GM23338 (cell line): ENCODE data around the gene FBRSL1. TPM values are rescaled to one million over a fixed set of nuclear protein-coding genes. Genes with fewer than 3 reads are reported as not detected.

Source experiments
- ATAC-seq: fragments of 200-7000 bp; cut with Tn5 transposase; 3 replicates; pipeline ENCODE4 v1.9.1; 2020
- DNase-seq: peaks from one replicate; pipeline ENCODE4 v3.0.0-alpha.2; 2015; ENCODE audit warnings: low spot score
- H2AFZ ChIP-seq: fragments of 200-600 bp; sonication (generic); 2 replicates; pipeline ENCODE4 v1.8.0; 2016; ENCODE audit warnings: antibody characterized with exemption, mild to moderate bottlenecking, moderate library complexity
- H3F3A ChIP-seq: fragments of 200-600 bp; sonication (generic); replicated peaks from 2 replicates; pipeline ENCODE4 v1.8.0; 2017; ENCODE audit warnings: antibody characterized with exemption, mixed run types, low read depth
- H3K27ac ChIP-seq: fragments of 200-600 bp; sonication (generic); 2 replicates; pipeline ENCODE4 v1.6.1; 2016; ENCODE audit warnings: low read depth
- H3K27me3 ChIP-seq: fragments of 200-600 bp; sonication (generic); 2 replicates; pipeline ENCODE4 v1.8.0; 2016; ENCODE audit warnings: mild to moderate bottlenecking, mixed run types, moderate library complexity; ENCODE audit not compliant: insufficient read depth
- H3K36me3 ChIP-seq: fragments of 200-600 bp; sonication (generic); 2 replicates; pipeline ENCODE4 v1.8.0; 2016; ENCODE audit warnings: mild to moderate bottlenecking; ENCODE audit not compliant: insufficient read depth
- H3K4me1 ChIP-seq: fragments of 200-600 bp; sonication (generic); 2 replicates; pipeline ENCODE4 v1.8.0; 2016; ENCODE audit warnings: mild to moderate bottlenecking, moderate library complexity; ENCODE audit not compliant: insufficient read depth
- H3K4me2 ChIP-seq: fragments of 200-600 bp; sonication (generic); 2 replicates; pipeline ENCODE4 v1.7.1; 2017; ENCODE audit warnings: mixed run types
- H3K4me3 ChIP-seq: fragments of 200-600 bp; sonication (generic); 2 replicates; pipeline ENCODE4 v1.6.1; 2016; ENCODE audit warnings: mixed run types
- H3K79me2 ChIP-seq: fragments of 200-600 bp; sonication (generic); replicated peaks from 2 replicates; pipeline ENCODE4 v1.8.0; 2017; ENCODE audit warnings: mild to moderate bottlenecking; ENCODE audit not compliant: insufficient read depth
- H3K9me2 ChIP-seq: fragments of 200-600 bp; sonication (generic); 2 replicates; pipeline ENCODE4 v1.8.0; 2017; ENCODE audit not compliant: insufficient read depth
- H4K20me1 ChIP-seq: fragments of 200-600 bp; sonication (generic); replicated peaks from 2 replicates; pipeline ENCODE4 v1.8.0; 2017; ENCODE audit warnings: mild to moderate bottlenecking; ENCODE audit not compliant: insufficient read depth
- H3K27ac Mint-ChIP-seq: 2 replicates; pipeline ENCODE4 v1.8.0; 2020; ENCODE audit warnings: inconsistent platforms, mild to moderate bottlenecking, moderate library complexity, mixed read lengths
- H3K27me3 Mint-ChIP-seq: 3 replicates; pipeline ENCODE4 v1.8.0; 2022; ENCODE audit warnings: low read depth, mild to moderate bottlenecking, moderate library complexity, mixed read lengths, inconsistent platforms; ENCODE audit not compliant: insufficient read depth, poor library complexity
- H3K36me3 Mint-ChIP-seq: 3 replicates; pipeline ENCODE4 v1.8.0; 2021; ENCODE audit warnings: low read depth, mild to moderate bottlenecking, inconsistent platforms, moderate library complexity, mixed read lengths
- H3K4me1 Mint-ChIP-seq: 3 replicates; pipeline ENCODE4 v1.8.0; 2020; ENCODE audit warnings: mild to moderate bottlenecking, inconsistent platforms, mixed read lengths
- H3K4me3 Mint-ChIP-seq: 3 replicates; pipeline ENCODE4 v1.8.0; 2021; ENCODE audit warnings: moderate library complexity, mild to moderate bottlenecking, inconsistent platforms, mixed read lengths
- H3K9me3 Mint-ChIP-seq: 3 replicates; pipeline ENCODE4 v1.8.0; 2020; ENCODE audit warnings: moderate library complexity, mild to moderate bottlenecking, inconsistent platforms, mixed read lengths
- CREB1 ChIP-seq: fragments of 250-450 bp; sonication (Bioruptor Pico); IDR thresholded peaks from 2 replicates; pipeline ENCODE4 v1.5.0; 2020; ENCODE audit warnings: low read depth, mild to moderate bottlenecking, moderate library complexity
- EZH2phosphoT487 ChIP-seq: fragments of 200-600 bp; sonication (generic); IDR thresholded peaks from one replicate; pipeline ENCODE4 v1.8.1; 2018; ENCODE audit warnings: antibody characterized with exemption; ENCODE audit not compliant: unreplicated experiment
- JUNB ChIP-seq: IDR thresholded peaks from one replicate; pipeline ENCODE4 v1.6.1; 2016; ENCODE audit warnings: antibody characterized with exemption; ENCODE audit not compliant: unreplicated experiment
- NANOG ChIP-seq: IDR thresholded peaks from 2 replicates; pipeline ENCODE4 v1.6.1; 2016; ENCODE audit warnings: antibody characterized with exemption, borderline replicate concordance
- STAT1 ChIP-seq: IDR thresholded peaks from one replicate; pipeline ENCODE4 v1.6.1; 2016; ENCODE audit warnings: antibody characterized with exemption; ENCODE audit not compliant: unreplicated experiment
- ZNF114 ChIP-seq: fragments of 250-450 bp; sonication (Bioruptor Pico); IDR thresholded peaks from 2 replicates; pipeline ENCODE4 v1.5.0; 2020; ENCODE audit warnings: mild to moderate bottlenecking, moderate library complexity
- ZNF331 ChIP-seq: fragments of 250-450 bp; sonication (Bioruptor Pico); IDR thresholded peaks from 2 replicates; pipeline ENCODE4 v1.5.0; 2020; ENCODE audit warnings: low read depth, mild to moderate bottlenecking, moderate library complexity
- polyA plus RNA-seq: library from polyadenylated mRNA; unstranded; fragments of >200 nt; fragmentation: Nextera tagmentation; extraction: Ambion mirVana; gene quantifications from 2 replicates; pipeline ENCODE4 v1.2.1, GENCODE V29; 2016
- total RNA-seq: library from RNA; depleted of rRNA; stranded (reverse); fragments of >200 nt; shearing (Covaris generic); gene quantifications from 2 replicates; pipeline ENCODE4 v1.2.3, GENCODE V29; 2014
- TF ChIP-seq, protein P1 (sequence below): IDR thresholded peaks from one replicate; pipeline ENCODE4 v1.6.1; 2018; ENCODE audit warnings: antibody characterized with exemption; ENCODE audit not compliant: unreplicated experiment
- TF ChIP-seq, protein P2 (sequence below): fragments of 250-450 bp; sonication (Bioruptor Pico); IDR thresholded peaks from 2 replicates; pipeline ENCODE4 v1.5.0; 2020; ENCODE audit warnings: mild to moderate bottlenecking, moderate library complexity
- TF ChIP-seq, protein P3 (sequence below): IDR thresholded peaks from 2 replicates; pipeline ENCODE4 v1.6.1; 2016; ENCODE audit warnings: antibody characterized with exemption

FBRSL1 gene
- total and polyA plus RNA-seq, 2 experiments from 2014 or later: 37.8 to 89.8 TPM

DNA sequence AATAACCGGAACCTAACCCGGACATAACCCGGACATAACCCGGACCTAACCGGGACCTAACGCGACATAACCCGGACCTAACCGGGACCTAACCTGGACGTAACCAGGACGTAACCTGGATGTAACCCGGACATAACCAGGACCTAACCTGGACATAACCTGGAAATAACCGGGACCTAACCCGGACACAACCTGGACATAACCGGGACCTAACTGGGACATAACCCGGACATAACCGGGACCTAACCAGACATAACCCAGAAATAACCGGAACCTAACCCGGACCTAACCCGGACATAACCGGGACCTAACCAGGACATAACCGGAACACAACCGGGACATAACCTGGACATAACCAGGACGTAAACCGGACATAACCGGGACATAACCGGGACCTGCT lies 6.7 kb upstream of the FBRSL1 start (continued):
- no peak for TF ChIP-seq STAT1
- TF ChIP-seq ZNF114 (CRISPR knock-in tag): no peak
- TF ChIP-seq EZH2phosphoT487: no peak
- TF ChIP-seq, protein P1, sequence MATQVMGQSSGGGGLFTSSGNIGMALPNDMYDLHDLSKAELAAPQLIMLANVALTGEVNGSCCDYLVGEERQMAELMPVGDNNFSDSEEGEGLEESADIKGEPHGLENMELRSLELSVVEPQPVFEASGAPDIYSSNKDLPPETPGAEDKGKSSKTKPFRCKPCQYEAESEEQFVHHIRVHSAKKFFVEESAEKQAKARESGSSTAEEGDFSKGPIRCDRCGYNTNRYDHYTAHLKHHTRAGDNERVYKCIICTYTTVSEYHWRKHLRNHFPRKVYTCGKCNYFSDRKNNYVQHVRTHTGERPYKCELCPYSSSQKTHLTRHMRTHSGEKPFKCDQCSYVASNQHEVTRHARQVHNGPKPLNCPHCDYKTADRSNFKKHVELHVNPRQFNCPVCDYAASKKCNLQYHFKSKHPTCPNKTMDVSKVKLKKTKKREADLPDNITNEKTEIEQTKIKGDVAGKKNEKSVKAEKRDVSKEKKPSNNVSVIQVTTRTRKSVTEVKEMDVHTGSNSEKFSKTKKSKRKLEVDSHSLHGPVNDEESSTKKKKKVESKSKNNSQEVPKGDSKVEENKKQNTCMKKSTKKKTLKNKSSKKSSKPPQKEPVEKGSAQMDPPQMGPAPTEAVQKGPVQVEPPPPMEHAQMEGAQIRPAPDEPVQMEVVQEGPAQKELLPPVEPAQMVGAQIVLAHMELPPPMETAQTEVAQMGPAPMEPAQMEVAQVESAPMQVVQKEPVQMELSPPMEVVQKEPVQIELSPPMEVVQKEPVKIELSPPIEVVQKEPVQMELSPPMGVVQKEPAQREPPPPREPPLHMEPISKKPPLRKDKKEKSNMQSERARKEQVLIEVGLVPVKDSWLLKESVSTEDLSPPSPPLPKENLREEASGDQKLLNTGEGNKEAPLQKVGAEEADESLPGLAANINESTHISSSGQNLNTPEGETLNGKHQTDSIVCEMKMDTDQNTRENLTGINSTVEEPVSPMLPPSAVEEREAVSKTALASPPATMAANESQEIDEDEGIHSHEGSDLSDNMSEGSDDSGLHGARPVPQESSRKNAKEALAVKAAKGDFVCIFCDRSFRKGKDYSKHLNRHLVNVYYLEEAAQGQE: no peak
- TF ChIP-seq CREB1 (CRISPR knock-in tag): no peak
- TF ChIP-seq NANOG: no peak

DNA sequence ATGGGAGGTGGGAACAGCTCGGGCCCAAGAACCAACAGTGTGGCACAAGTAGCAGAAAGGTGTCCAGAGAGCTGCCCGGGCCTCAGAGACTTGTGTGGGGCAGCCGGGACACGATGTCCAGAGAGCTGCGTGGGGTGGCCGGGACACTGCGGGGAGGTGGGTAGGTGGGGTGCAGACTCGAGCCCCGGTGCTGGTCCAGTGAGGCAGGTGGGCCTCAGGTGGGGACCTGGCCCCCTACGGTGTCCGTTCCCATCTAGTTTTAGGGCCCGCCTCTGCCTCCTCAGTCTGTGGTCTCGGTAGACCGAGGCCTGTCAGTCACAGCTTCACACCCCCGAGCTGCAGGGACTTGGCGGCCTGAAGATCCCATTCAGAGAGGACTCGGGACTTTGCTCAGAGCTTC lies 6.3 kb upstream of the FBRSL1 start:
- no peaks in the 10 kb centered on the region for H3K36me3 Mint-ChIP-seq
- TF ChIP-seq, protein P2, sequence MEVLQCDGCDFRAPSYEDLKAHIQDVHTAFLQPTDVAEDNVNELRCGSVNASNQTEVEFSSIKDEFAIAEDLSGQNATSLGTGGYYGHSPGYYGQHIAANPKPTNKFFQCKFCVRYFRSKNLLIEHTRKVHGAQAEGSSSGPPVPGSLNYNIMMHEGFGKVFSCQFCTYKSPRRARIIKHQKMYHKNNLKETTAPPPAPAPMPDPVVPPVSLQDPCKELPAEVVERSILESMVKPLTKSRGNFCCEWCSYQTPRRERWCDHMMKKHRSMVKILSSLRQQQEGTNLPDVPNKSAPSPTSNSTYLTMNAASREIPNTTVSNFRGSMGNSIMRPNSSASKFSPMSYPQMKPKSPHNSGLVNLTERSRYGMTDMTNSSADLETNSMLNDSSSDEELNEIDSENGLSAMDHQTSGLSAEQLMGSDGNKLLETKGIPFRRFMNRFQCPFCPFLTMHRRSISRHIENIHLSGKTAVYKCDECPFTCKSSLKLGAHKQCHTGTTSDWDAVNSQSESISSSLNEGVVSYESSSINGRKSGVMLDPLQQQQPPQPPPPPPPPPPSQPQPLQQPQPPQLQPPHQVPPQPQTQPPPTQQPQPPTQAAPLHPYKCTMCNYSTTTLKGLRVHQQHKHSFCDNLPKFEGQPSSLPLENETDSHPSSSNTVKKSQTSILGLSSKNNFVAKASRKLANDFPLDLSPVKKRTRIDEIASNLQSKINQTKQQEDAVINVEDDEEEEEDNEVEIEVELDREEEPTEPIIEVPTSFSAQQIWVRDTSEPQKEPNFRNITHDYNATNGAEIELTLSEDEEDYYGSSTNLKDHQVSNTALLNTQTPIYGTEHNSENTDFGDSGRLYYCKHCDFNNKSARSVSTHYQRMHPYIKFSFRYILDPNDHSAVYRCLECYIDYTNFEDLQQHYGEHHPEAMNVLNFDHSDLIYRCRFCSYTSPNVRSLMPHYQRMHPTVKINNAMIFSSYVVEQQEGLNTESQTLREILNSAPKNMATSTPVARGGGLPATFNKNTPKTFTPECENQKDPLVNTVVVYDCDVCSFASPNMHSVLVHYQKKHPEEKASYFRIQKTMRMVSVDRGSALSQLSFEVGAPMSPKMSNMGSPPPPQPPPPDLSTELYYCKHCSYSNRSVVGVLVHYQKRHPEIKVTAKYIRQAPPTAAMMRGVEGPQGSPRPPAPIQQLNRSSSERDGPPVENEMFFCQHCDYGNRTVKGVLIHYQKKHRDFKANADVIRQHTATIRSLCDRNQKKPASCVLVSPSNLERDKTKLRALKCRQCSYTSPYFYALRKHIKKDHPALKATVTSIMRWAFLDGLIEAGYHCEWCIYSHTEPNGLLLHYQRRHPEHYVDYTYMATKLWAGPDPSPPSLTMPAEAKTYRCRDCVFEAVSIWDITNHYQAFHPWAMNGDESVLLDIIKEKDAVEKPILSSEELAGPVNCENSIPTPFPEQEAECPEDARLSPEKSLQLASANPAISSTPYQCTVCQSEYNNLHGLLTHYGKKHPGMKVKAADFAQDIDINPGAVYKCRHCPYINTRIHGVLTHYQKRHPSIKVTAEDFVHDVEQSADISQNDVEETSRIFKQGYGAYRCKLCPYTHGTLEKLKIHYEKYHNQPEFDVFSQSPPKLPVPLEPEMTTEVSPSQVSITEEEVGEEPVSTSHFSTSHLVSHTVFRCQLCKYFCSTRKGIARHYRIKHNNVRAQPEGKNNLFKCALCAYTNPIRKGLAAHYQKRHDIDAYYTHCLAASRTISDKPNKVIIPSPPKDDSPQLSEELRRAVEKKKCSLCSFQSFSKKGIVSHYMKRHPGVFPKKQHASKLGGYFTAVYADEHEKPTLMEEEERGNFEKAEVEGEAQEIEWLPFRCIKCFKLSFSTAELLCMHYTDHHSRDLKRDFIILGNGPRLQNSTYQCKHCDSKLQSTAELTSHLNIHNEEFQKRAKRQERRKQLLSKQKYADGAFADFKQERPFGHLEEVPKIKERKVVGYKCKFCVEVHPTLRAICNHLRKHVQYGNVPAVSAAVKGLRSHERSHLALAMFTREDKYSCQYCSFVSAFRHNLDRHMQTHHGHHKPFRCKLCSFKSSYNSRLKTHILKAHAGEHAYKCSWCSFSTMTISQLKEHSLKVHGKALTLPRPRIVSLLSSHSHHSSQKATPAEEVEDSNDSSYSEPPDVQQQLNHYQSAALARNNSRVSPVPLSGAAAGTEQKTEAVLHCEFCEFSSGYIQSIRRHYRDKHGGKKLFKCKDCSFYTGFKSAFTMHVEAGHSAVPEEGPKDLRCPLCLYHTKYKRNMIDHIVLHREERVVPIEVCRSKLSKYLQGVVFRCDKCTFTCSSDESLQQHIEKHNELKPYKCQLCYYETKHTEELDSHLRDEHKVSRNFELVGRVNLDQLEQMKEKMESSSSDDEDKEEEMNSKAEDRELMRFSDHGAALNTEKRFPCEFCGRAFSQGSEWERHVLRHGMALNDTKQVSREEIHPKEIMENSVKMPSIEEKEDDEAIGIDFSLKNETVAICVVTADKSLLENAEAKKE (CRISPR knock-in tag): no peak
- TF ChIP-seq ZNF114 (CRISPR knock-in tag) (no peak), JUNB (no peak), ZNF331 (CRISPR knock-in tag) (no peak), EZH2phosphoT487 (no peak)
- TF ChIP-seq, protein P3, sequence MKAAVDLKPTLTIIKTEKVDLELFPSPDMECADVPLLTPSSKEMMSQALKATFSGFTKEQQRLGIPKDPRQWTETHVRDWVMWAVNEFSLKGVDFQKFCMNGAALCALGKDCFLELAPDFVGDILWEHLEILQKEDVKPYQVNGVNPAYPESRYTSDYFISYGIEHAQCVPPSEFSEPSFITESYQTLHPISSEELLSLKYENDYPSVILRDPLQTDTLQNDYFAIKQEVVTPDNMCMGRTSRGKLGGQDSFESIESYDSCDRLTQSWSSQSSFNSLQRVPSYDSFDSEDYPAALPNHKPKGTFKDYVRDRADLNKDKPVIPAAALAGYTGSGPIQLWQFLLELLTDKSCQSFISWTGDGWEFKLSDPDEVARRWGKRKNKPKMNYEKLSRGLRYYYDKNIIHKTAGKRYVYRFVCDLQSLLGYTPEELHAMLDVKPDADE: no peak
- TF ChIP-seq, protein P1: no peak

More for the DNA sequence above, 6.3 kb upstream of the FBRSL1 start:
- peaks cover 10% of the 10 kb centered on the region; the same call in 1 of the 3 replicates for H3K4me1 Mint-ChIP-seq
- H3K27me3 Mint-ChIP-seq: peaks cover 68% of the 10 kb centered on the region
- H3F3A ChIP-seq: 0 out of 2 replicates have a peak, but pooled peaks cover 5% of the 10 kb centered on the region
- ATAC-seq (no peak), DNase-seq (no peak)
- H3K27ac ChIP-seq: no peak overlapping the region
- no peak overlapping the region for H3K4me2 ChIP-seq
- H3K9me2 ChIP-seq: no peaks in the 10 kb centered on the region
- H3K4me3 Mint-ChIP-seq: no peak overlapping the region
- H2AFZ ChIP-seq: no peak overlapping the region
- H3K4me3 ChIP-seq: no peak overlapping the region
- no peaks in the 10 kb centered on the region for H3K36me3 ChIP-seq
- peaks cover 91% of the 10 kb centered on the region for H3K27me3 ChIP-seq
- no peak overlapping the region for H3K27ac Mint-ChIP-seq
- peaks cover 7% of the 10 kb centered on the region for H3K4me1 ChIP-seq
- no peaks in the 10 kb centered on the region for H3K79me2 ChIP-seq
- no peaks in the 10 kb centered on the region for H3K9me3 Mint-ChIP-seq
- H4K20me1 ChIP-seq: no peaks in the 10 kb centered on the region
